ACC112 (cell line): ENCODE data around the gene POLE3.
"Not testable (repeated sequence)": the region's sequence is repeated elsewhere in the genome, so short reads cannot be mapped to it uniquely, and the experiment has no call there.

Experiments
- H2AFZ ChIP-seq: fragments of 200-600 bp; sonication (generic); one replicate; pipeline ENCODE4 v1.6.0; 2017; ENCODE audit warnings: antibody characterized with exemption, low read length; ENCODE audit not compliant: unreplicated experiment
- H3K27ac ChIP-seq: fragments of 200-600 bp; sonication (generic); 2 replicates; pipeline ENCODE4 v1.5.1; 2014; ENCODE audit warnings: low read depth, mild to moderate bottlenecking, antibody characterized with exemption, low read length, moderate library complexity
- H3K27me3 ChIP-seq: fragments of 200-600 bp; sonication (generic); 2 replicates; pipeline ENCODE4 v1.6.1; 2014; ENCODE audit warnings: mild to moderate bottlenecking, antibody characterized with exemption, low read length, moderate library complexity, mixed read lengths; ENCODE audit not compliant: insufficient read depth
- H3K36me3 ChIP-seq: fragments of 200-600 bp; sonication (generic); 2 replicates; pipeline ENCODE4 v1.6.1; 2016; ENCODE audit warnings: mild to moderate bottlenecking, antibody characterized with exemption, low read length, moderate library complexity, mixed read lengths; ENCODE audit not compliant: insufficient read depth
- H3K4me1 ChIP-seq: fragments of 200-600 bp; sonication (generic); one replicate; pipeline ENCODE4 v1.6.1; 2016; ENCODE audit warnings: low read length, mixed read lengths; ENCODE audit not compliant: insufficient read depth, unreplicated experiment, control insufficient read depth
- H3K4me3 ChIP-seq: fragments of 200-600 bp; sonication (generic); 2 replicates; pipeline ENCODE4 v1.5.1; 2014; ENCODE audit warnings: mild to moderate bottlenecking, low read depth, low read length
- H3K79me2 ChIP-seq: fragments of 200-600 bp; sonication (generic); one replicate; pipeline ENCODE4 v1.6.0; 2016; ENCODE audit warnings: low read length; ENCODE audit not compliant: control insufficient read depth, unreplicated experiment, insufficient read depth

Gene POLE3

DNA sequence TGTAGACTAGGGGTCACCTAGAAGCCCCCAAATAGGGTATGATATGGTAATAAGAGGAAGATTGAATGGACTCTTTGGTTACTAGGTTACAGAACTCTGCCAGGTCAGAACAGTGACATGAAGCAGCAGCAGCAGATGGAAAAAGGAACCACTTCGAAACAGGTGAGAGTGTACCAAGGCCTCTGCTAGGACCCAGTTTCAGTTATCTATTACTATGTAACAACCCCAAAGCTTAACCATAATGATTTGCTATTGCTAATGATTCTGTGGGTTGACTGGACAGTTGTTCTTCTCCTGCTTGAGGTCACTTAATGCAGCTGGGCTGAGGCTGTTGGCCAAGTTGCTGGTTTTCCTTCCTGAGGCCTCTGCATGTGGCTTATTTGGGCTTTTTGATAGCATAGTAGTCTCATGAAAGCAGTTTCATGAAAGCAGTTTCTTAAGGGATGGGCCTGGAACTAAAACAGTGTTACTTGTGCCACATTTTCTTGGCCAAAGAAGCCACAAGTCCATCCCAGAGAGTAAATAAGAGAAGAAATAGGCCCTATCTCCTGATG, 17.7 kb upstream of the POLE3 start:
- H3K4me3 ChIP-seq, result no peak overlapping the region
- no peaks in the 10 kb centered on the region for H3K36me3 ChIP-seq
- no peaks in the 10 kb centered on the region for H3K4me1 ChIP-seq
- H2AFZ ChIP-seq, result no peak overlapping the region
- no peak overlapping the region for H3K27ac ChIP-seq
- H3K79me2 ChIP-seq, result no peaks in the 10 kb centered on the region
- peaks cover 5% of the 10 kb centered on the region; the same call in 1 of the 2 replicates for H3K27me3 ChIP-seq

- Histone ChIP-seq H3K36me3 (no peaks in the 10 kb centered on the region), H3K79me2 (no peaks in the 10 kb centered on the region), H3K27ac (peak overlapping the region; percentile 28), H3K4me3 (no peak overlapping the region), H3K27me3 (peaks cover under 1% of the 10 kb centered on the region; the same call in 1 of the 2 replicates), H3K4me1 (no peaks in the 10 kb centered on the region), H2AFZ (no peak overlapping the region)
Observed at GRCh38 chr9:113427629-113428028, 17.2 kb upstream of the POLE3 start.

DNA sequence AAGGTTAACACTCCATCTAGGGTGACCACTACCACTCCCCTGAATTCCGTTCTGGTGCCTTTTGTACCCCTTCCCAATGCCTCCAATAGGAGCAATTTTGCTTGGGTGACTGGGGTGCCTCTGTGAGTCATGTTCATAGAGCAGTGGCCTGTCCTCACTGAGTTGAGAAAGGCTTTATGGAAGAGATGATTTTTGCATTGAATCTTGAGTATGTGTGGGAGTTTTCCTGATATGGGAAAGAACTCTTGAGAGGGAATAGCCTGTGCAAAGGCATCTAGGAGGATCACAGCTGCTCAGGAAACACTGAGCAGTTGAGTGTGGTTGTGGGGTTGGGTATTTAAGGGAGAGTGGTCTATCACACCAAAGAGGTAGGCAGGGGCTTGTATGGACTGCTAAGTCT, 16.2 kb upstream of the POLE3 start:
- Histone ChIP-seq H2AFZ (no peak overlapping the region), H3K27ac (no peak overlapping the region), H3K36me3 (no peaks in the 10 kb centered on the region), H3K4me3 (no peak overlapping the region), H3K27me3 (no peaks in the 10 kb centered on the region; the same call in 1 of the 2 replicates), H3K4me1 (no peaks in the 10 kb centered on the region), H3K79me2 (no peaks in the 10 kb centered on the region)

- Histone ChIP-seq H3K4me1 (no peaks in the 10 kb centered on the region), H2AFZ (no peak overlapping the region), H3K4me3 (no peak overlapping the region), H3K27ac (no peak overlapping the region), H3K79me2 (no peaks in the 10 kb centered on the region), H3K27me3 (no peaks in the 10 kb centered on the region; the same call in 1 of the 2 replicates), H3K36me3 (no peaks in the 10 kb centered on the region)
Observed at GRCh38 chr9:113425072-113425471, 14.6 kb upstream of the POLE3 start.

GRCh38 chr9:113421726-113422125, 11.3 kb upstream of the POLE3 start:
- Histone ChIP-seq H3K79me2 (no peaks in the 10 kb centered on the region), H2AFZ (no peak overlapping the region), H3K36me3 (no peaks in the 10 kb centered on the region), H3K27me3 (no peaks in the 10 kb centered on the region; the same call in 1 of the 2 replicates), H3K4me3 (no peak overlapping the region), H3K27ac (no peak overlapping the region), H3K4me1 (no peaks in the 10 kb centered on the region)

DNA sequence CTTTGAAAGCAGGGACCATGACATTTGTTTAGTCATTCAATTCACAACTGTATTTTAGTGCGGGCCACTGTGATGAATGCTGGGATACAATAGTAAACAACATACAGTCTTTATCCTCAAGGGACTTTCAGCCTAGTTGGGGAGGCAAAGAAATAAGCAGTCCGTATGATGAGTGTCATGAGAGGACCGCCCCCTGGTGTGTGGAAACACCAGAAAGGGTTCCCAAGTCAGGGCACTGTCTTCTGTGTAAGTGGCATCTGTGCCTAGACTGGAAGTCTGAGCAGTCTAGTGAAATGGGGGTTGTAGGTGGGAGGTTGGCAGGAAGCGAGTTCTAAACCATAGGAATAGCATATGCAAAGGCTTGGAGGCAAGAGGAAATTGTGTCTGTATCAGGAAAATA, 6.9 kb upstream of the POLE3 start:
- Histone ChIP-seq H3K27ac (no peak overlapping the region), H2AFZ (no peak overlapping the region), H3K27me3 (no peaks in the 10 kb centered on the region), H3K79me2 (no peaks in the 10 kb centered on the region), H3K36me3 (no peaks in the 10 kb centered on the region), H3K4me3 (no peak overlapping the region), H3K4me1 (no peaks in the 10 kb centered on the region)

DNA sequence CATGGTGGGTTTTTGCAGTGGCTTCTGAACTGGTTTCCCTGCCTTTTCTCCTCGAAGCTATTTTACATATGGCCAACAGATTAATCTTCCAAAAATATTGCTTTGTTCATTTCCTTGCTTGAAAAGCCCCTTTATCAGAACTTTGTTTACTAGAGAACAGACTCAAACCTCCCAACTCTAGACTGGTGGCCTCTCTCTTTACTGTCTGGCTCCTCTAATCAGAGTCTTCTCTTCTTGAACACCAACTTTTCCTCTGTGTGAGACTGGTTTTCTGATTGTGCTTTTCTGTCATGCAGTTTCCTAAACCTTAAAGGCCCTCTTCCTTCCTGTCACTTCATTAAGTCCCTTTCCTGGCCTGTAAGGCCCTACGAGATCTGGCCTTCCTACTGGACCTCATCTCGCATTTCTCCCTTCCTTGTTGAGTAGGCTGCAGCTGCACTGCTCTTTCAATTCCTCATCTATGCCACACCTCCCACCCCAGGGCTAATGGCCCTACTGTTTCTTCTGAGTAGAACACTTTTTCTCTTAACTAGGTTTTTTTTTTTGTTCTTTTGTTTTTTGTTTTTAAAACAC, 5.8 kb upstream of the POLE3 start:
- Histone ChIP-seq H2AFZ (no peak overlapping the region), H3K36me3 (no peaks in the 10 kb centered on the region), H3K79me2 (no peaks in the 10 kb centered on the region), H3K4me1 (no peaks in the 10 kb centered on the region), H3K27me3 (no peaks in the 10 kb centered on the region), H3K27ac (no peak overlapping the region), H3K4me3 (no peak overlapping the region)

GRCh38 chr9:113409883-113410206, 630 bp downstream of the POLE3 start:
- Histone ChIP-seq H3K79me2 (peaks cover 30% of the 10 kb centered on the region), H3K27ac (peak overlapping the region; percentile 93), H3K4me1 (peaks cover 14% of the 10 kb centered on the region), H3K36me3 (peaks cover 12% of the 10 kb centered on the region), H3K27me3 (no peaks in the 10 kb centered on the region), H3K4me3 (peak overlapping the region; percentile 84), H2AFZ (peak overlapping the region; percentile 36)

DNA sequence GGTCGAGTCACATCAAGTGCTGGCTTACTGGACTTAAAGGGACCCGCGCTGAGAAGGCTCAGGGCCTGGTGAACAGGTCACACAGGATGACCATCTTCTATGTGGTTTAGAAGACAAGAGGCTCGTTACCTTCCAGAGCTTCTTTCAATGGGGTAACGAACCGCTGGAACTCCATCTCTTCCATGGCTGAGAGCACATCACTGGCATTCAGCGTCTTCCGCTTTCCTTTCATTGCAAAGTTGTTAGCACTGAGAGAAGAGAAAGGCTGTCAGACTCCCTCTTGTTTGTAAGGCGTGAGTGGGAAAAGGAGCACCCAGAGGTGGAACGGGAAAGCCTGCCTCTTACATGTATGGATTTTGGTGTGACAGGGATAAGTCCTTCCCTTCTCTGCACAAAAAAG, 994 bp downstream of the POLE3 start:
- Histone ChIP-seq H3K27me3 (no peaks in the 10 kb centered on the region), H3K4me3 (peak overlapping the region; percentile 84), H3K79me2 (peaks cover 30% of the 10 kb centered on the region), H3K27ac (peak overlapping the region; percentile 93), H3K36me3 (peaks cover 12% of the 10 kb centered on the region), H3K4me1 (peaks cover 14% of the 10 kb centered on the region), H2AFZ (peak overlapping the region; percentile 36)

DNA sequence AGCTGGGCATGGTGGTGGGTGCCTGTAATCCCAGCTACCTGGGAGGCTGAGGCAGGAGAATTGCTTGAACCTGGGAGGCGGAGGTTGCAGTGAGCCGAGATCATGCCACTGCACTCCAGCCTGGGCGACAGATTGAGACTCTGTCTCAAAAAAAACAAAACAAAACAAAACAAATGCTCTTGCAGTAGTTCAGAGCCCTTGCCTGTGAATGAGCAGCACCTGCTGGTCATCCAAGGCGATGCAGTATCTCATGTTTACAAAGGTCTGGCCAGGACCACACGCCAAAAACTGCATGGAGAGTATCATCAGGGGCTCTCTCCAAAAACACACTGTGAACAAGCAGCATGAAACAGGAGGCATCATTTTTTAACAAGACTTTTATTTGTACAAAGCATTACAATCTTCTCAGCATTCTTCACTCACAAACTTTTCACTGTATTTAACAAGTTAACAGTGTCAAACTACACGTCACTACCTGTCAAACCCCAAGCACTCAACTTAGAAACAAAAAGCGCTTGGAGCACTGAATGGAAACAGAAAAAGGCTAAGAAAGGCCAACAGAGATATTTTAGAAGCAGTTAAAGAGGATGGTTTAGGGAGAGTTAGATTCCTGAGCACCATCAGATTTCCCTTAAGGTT, 3.5 kb downstream of the POLE3 start:
- not testable (repeated sequence) for H3K27me3 ChIP-seq, H3K27ac ChIP-seq, H3K4me3 ChIP-seq, H2AFZ ChIP-seq
- peaks cover 14% of the 10 kb centered on the region for H3K4me1 ChIP-seq
- H3K79me2 ChIP-seq, result peaks cover 30% of the 10 kb centered on the region
- peaks cover 12% of the 10 kb centered on the region for H3K36me3 ChIP-seq

DNA sequence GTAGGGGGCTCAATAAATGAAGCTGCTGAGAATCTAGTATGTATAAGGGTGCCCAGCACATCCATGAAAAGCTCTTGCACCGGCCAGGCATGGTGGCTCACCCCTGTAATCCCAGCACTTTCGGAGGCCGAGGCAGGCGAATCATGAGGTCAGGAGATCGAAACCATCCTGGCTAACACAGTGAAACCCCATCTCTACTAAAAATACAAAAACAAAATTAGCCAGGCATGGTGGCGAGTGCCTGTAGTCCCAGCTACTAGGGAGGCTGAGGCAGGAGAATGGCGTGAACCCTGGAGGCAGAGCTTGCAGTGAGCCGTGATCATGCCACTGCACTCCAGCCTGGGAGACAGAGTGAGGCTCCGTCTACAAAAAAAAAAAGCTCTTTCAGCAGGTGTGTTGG, 4.1 kb downstream of the POLE3 start:
- peaks cover 14% of the 10 kb centered on the region for H3K4me1 ChIP-seq
- H3K4me3 ChIP-seq, H3K27me3 ChIP-seq, H3K27ac ChIP-seq, H2AFZ ChIP-seq: not testable (repeated sequence)
- H3K36me3 ChIP-seq, result peaks cover 12% of the 10 kb centered on the region
- H3K79me2 ChIP-seq, result peaks cover 30% of the 10 kb centered on the region
